ENCODE results near the gene ACVR1B. TPM values are rescaled to one million over a fixed set of nuclear protein-coding genes. Genes with fewer than 3 reads are reported as not detected.

The ACVR1B gene
- total RNA-seq, 1 donor from 2014 or later = 58.1 TPM

GRCh38 chr12:52043386-52044212, 92.1 kb downstream of the ACVR1B start:
- DNase-seq (ENCODE audit: low read depth) = no peak

- DNase-seq (ENCODE audit: low read depth) = no peak
Observed at GRCh38 chr12:52044292-52044983, 92.9 kb downstream of the ACVR1B start.

GRCh38 chr12:52045794-52046199, 94.3 kb downstream of the ACVR1B start:
- no peak for DNase-seq (ENCODE audit: low read depth)

Other genes starting within 250 kb of the ACVR1B start
- 0.52 and 5.5 TPM in 2 replicates for gene FIGNL2, start 103.0 kb upstream of the ACVR1B start, total RNA-seq
- not detected in 2 replicates for gene ANKRD33, start 63.6 kb upstream of the ACVR1B start, total RNA-seq
- 2.1 and 3.5 TPM in 2 replicates for gene ACVRL1, start 44.2 kb upstream of the ACVR1B start, total RNA-seq
- 2.2 and 3.0 TPM in 2 replicates for gene TAMALIN, start 55.2 kb downstream of the ACVR1B start, total RNA-seq
- 1.0 and 2.3 TPM in 2 replicates for gene NR4A1, start 99.7 kb downstream of the ACVR1B start, total RNA-seq
- 59.6 and 113 TPM in 2 replicates for gene ATG101, start 118.3 kb downstream of the ACVR1B start, total RNA-seq
- gene SMIM41, start 128.0 kb downstream of the ACVR1B start, total RNA-seq = 0.15 TPM in 1 of 2 replicates, not detected in the other
- 26.3 and 27.3 TPM in 2 replicates for gene KRT80, start 240.3 kb downstream of the ACVR1B start, total RNA-seq

Data from renal cortical epithelial cell (primary cell).